Measurements from ENCODE around the gene TMEM238L. TPM values are rescaled to one million over a fixed set of nuclear protein-coding genes. Genes with fewer than 3 reads are reported as not detected.

TMEM238L gene
- total and polyA plus RNA-seq, 2 experiments from 2014 or later: not detected

GRCh38 chr17:10748531-10749181 is 55.2 kb downstream of the TMEM238L start (continued):
- TF ChIP-seq ZNF462 (CRISPR knock-in tag; IDR thresholded peaks at IDR 0.05) (no peak), CREB1 (CRISPR knock-in tag; IDR thresholded peaks at IDR 0.05; ENCODE audit: low read depth) (no peak), ZNF114 (CRISPR knock-in tag; IDR thresholded peaks at IDR 0.05) (no peak), ZNF331 (CRISPR knock-in tag; IDR thresholded peaks at IDR 0.05; ENCODE audit: low read depth) (no peak), POLR2AphosphoS5 (IDR thresholded peaks at IDR 0.05; ENCODE audit: low read depth) (no peak), EZH2 (IDR thresholded peaks at IDR 0.05; ENCODE audit: low read depth, unreplicated experiment) (no peak), CTCF (conservative IDR thresholded peaks at IDR 0.05; ENCODE audit: low read depth in 2 of 2) (no peak), STAT1 (IDR thresholded peaks at IDR 0.05; ENCODE audit: unreplicated experiment) (no peak)

Data from GM23338 (cell line).